HL-60 (cell line): Measurements from ENCODE around the gene GDPD5.

Source experiments
- CTCF ChIP-seq: IDR thresholded peaks from one replicate; pipeline ENCODE4 v1.5.1; 2011; ENCODE audit warnings: low read length, control low read depth, inconsistent platforms; ENCODE audit not compliant: insufficient read depth
- POLR2AphosphoS5 ChIP-seq: IDR thresholded peaks from 2 replicates; pipeline ENCODE4 v1.6.1; 2012; ENCODE audit warnings: low read depth
- REST ChIP-seq: IDR thresholded peaks from 2 replicates; pipeline ENCODE4 v1.6.1; 2012; ENCODE audit warnings: low read depth; ENCODE audit not compliant: insufficient replicate concordance
- SPI1 ChIP-seq: IDR thresholded peaks from 2 replicates; pipeline ENCODE4 v1.6.1; 2012; ENCODE audit warnings: low read depth, mild to moderate bottlenecking, borderline replicate concordance

GRCh38 chr11:75434886-75435570 is 90.7 kb downstream of the GDPD5 start:
- TF ChIP-seq CTCF (no peak), REST (no peak), POLR2AphosphoS5 (no peak), SPI1 (no peak)
